WERI-Rb-1 (cell line): Measurements from ENCODE around the gene EDDM3A.

Source experiments
- DNase-seq: peaks from one replicate; pipeline ENCODE4 v3.0.0-alpha.2; 2020
- H3K27ac ChIP-seq: fragments of 250-450 bp; sonication (Bioruptor Pico); 2 replicates; pipeline ENCODE4 v1.5.1; 2020; ENCODE audit warnings: mild to moderate bottlenecking, moderate library complexity
- H3K27me3 ChIP-seq: fragments of 250-450 bp; sonication (Bioruptor Pico); 2 replicates; pipeline ENCODE4 v1.5.1; 2021; ENCODE audit warnings: mild to moderate bottlenecking, low read depth, moderate library complexity; ENCODE audit not compliant: insufficient read depth, severe bottlenecking
- H3K36me3 ChIP-seq: fragments of 250-450 bp; sonication (Bioruptor Pico); 2 replicates; pipeline ENCODE4 v1.5.1; 2020; ENCODE audit warnings: mild to moderate bottlenecking, moderate library complexity
- H3K4me3 ChIP-seq: 2 replicates; pipeline ENCODE4 v1.5.1; 2011; ENCODE audit warnings: low read depth, mild to moderate bottlenecking, control low read depth, low read length
- H3K9me3 ChIP-seq: fragments of 250-450 bp; sonication (Bioruptor Pico); 2 replicates; pipeline ENCODE4 v1.5.1; 2021; ENCODE audit warnings: mild to moderate bottlenecking, moderate library complexity; ENCODE audit not compliant: severe bottlenecking
- TF ChIP-seq, protein P1 (sequence below): IDR thresholded peaks from 2 replicates; pipeline ENCODE4 v1.5.1; 2011; ENCODE audit warnings: low read depth, mild to moderate bottlenecking, control low read depth, inconsistent platforms, low read length

The EDDM3A gene

DNA sequence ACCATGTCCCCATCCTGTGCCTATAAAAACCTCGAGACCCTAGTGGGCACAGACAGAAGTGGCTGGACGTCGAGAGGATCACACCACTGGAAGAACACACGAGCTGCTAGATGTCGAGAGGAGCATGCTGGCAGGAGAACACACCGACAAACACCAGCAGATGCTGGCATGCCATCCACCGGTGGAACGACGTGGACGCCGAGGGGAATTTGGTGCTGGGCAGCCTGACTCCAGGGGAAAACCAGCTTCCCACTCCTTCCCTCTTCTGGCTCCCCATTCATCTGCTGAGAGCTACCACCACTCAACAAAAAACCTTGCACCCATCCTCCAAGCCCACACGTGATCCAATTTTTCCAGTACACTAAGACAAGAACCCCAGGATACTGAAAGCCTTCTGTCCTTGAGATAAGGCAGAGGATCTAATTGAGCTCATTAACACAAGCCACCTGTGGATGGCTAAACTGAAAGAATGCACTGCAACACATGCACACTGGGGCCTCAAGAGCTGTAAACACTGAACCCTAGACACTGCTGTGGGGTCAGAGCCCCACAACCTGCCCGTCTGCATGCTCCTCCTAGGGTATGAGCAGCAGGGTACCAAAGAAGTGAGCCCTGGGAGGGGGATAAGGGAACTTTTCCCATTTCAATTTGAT lies 44.9 kb downstream of the EDDM3A start:
- no peak for DNase-seq
- H3K27me3 ChIP-seq = peaks cover 81% of the 10 kb centered on the region
- TF ChIP-seq, protein P1, sequence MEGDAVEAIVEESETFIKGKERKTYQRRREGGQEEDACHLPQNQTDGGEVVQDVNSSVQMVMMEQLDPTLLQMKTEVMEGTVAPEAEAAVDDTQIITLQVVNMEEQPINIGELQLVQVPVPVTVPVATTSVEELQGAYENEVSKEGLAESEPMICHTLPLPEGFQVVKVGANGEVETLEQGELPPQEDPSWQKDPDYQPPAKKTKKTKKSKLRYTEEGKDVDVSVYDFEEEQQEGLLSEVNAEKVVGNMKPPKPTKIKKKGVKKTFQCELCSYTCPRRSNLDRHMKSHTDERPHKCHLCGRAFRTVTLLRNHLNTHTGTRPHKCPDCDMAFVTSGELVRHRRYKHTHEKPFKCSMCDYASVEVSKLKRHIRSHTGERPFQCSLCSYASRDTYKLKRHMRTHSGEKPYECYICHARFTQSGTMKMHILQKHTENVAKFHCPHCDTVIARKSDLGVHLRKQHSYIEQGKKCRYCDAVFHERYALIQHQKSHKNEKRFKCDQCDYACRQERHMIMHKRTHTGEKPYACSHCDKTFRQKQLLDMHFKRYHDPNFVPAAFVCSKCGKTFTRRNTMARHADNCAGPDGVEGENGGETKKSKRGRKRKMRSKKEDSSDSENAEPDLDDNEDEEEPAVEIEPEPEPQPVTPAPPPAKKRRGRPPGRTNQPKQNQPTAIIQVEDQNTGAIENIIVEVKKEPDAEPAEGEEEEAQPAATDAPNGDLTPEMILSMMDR = no peak

DNA sequence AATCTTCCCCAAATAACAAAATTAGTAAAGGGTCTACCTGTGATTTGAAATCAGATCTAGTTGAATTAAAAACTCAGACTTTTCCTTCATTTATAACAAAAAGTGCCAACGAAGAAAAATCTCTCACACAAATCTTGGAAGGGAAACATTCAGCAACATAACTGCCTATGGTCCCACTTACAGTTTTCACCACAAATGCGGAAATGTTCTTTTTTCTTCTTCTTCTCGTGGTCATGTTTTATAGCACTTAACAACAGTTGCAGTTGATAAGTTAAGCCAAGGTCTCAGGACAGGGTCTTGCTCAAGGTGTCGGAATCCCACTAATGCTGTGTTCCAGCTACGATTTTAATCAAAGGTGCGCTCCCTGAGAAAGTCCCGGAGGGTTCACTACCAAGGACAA lies 45.5 kb downstream of the EDDM3A start:
- no peaks in the 10 kb centered on the region for H3K9me3 ChIP-seq
- no peak overlapping the region for H3K4me3 ChIP-seq
- H3K36me3 ChIP-seq = no peaks in the 10 kb centered on the region
- DNase-seq = no peak
- H3K27me3 ChIP-seq = peaks cover 78% of the 10 kb centered on the region
- TF ChIP-seq, protein P1 = no peak
- no peak overlapping the region for H3K27ac ChIP-seq

More for the DNA sequence above, 44.9 kb downstream of the EDDM3A start:
- Histone ChIP-seq H3K9me3 (no peaks in the 10 kb centered on the region), H3K36me3 (no peaks in the 10 kb centered on the region), H3K4me3 (no peak overlapping the region), H3K27ac (no peak overlapping the region)

DNA sequence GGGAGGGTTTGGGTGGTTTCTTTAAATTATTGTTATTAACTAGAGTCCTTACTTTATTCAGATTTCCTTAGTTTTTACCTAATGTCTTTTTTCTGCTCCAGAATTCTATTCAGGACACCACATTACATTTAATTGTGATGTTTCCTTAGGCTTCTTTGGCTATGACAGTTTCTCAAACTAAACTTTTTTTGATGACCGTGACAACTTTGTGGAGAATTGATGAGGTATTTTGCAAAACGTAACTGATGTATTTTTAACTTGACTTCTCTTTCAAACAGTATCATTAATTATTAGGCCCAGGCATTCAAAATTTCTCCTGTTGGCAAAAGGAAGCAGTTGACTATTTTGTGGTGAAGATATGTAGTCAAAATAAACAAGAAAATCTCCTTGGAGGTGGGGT lies 45.9 kb downstream of the EDDM3A start:
- Histone ChIP-seq H3K4me3 (no peak overlapping the region), H3K36me3 (no peaks in the 10 kb centered on the region), H3K27me3 (peaks cover 74% of the 10 kb centered on the region), H3K9me3 (no peaks in the 10 kb centered on the region), H3K27ac (no peak overlapping the region)
- TF ChIP-seq, protein P1 = no peak
- DNase-seq = no peak

DNA sequence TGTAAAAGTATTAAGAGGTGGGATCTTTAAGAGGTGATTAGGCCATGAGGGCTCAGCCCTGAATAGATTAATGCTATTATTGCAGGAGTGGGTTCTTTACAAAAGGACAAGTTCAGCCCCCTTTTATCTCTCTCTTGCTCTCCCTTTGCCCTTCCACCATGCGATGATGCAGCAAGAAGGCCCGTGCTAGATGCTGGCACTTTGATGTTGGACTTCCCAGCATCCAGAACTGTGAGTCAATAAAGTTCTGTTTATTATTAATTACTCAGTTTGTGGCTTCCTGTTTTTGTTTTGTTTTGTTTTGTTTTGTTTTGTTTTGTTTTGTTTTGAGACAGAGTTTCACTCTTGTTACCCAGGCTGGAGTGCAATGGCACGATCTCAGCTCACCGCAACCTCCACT lies 46.9 kb downstream of the EDDM3A start:
- Histone ChIP-seq H3K36me3 (no peaks in the 10 kb centered on the region), H3K4me3 (no peak overlapping the region), H3K27ac (no peak overlapping the region), H3K9me3 (no peaks in the 10 kb centered on the region), H3K27me3 (peaks cover 73% of the 10 kb centered on the region)
- DNase-seq = no peak
- TF ChIP-seq, protein P1 = no peak

DNA sequence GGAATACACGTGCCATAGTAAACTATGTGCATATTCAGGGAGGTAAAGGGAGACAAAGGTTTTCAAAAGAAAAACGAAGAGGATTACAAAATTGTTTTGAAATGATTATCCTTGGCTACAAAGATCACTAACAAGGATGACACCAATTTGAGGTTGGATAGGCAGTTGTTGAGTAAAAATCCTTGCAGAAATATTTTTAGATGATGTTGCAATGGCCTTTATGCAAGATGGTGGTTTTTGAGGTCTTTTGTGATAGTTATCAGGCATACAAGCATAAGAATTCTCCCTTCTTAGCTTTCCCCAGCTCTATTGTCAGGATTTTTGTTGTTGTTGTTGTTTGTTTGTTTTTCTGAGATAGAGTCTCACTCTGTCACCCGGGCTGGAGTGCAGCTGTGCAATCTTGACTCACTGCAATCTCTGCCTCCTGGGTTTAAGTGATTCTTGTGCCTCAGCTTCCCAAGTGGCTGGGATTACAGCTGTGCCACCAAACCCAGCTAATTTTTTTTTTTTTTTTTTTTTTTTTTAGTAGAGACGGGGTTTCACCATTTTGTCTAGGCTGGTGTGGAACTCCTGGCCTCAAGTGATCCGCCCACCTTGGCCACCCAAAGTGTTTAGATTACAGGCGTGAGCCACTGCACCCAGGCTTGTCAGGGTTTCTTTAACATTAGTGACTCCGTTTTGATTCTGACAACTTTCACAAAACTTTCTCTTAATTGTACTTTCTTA lies 49.1 kb downstream of the EDDM3A start:
- H3K36me3 ChIP-seq = no peaks in the 10 kb centered on the region
- DNase-seq = no peak
- peaks cover 75% of the 10 kb centered on the region for H3K27me3 ChIP-seq
- TF ChIP-seq, protein P1 = no peak
- H3K27ac ChIP-seq = no peak overlapping the region
- H3K9me3 ChIP-seq = no peaks in the 10 kb centered on the region
- H3K4me3 ChIP-seq = no peak overlapping the region
